Breast epithelium (tissue), 4 donors: Measurements from ENCODE around the gene MESD. TPM values are rescaled to one million over a fixed set of nuclear protein-coding genes. Genes with fewer than 3 reads are reported as not detected.
A peak's percentile ranks its signal among the peaks of the same experiment; 100 is the strongest.

Source experiments
- DNase-seq, 2 donors: peaks; one replicate each; pipeline ENCODE4 v3.0.0-alpha.2; 2019; ENCODE audit warnings: low spot score in 2 of 2
- H3K27ac ChIP-seq, 2 donors: fragments of 200-600 bp; sonication (generic) in 1 of 2; one replicate each; pipeline ENCODE4 v1.5.1; 2016 to 2019; ENCODE audit warnings: mild to moderate bottlenecking in 1 of 2
- H3K27me3 ChIP-seq, 2 donors: fragments of 200-600 bp; sonication (generic) in 1 of 2; one replicate each; pipeline versions ENCODE4 v1.5.1 to v1.6.0; 2017 to 2019; ENCODE audit warnings: control low read depth in 1 of 2, mild to moderate bottlenecking in 1 of 2
- H3K36me3 ChIP-seq: fragments of 200-600 bp; one replicate; pipeline ENCODE4 v1.5.1; 2019
- H3K4me1 ChIP-seq, 2 donors: fragments of 200-600 bp; sonication (generic); one replicate each; pipeline ENCODE4 v1.5.1; 2016 to 2019; ENCODE audit warnings: control low read depth in 1 of 2
- H3K4me3 ChIP-seq, 3 donors: fragments of 200-600 bp; sonication (generic); 1 replicate in 2 of 3; 2 replicates in 1 of 3; pipeline ENCODE4 v1.5.1; 2016 to 2019; ENCODE audit warnings: mild to moderate bottlenecking in 3 of 3, moderate library complexity in 2 of 3
- H3K9me3 ChIP-seq, 2 donors: fragments of 200-600 bp; sonication (generic) in 1 of 2; one replicate each; pipeline ENCODE4 v1.5.1; 2016 to 2019; ENCODE audit warnings: control low read depth in 1 of 2
- POLR2A ChIP-seq: fragments of 450-650 bp; IDR thresholded peaks from one replicate; pipeline ENCODE4 v1.6.1; 2016; ENCODE audit warnings: antibody characterized with exemption, mild to moderate bottlenecking, moderate library complexity
- POLR2AphosphoS5 ChIP-seq, 3 donors: sonication (generic); formaldehyde crosslinking; IDR thresholded peaks; one replicate each; pipeline ENCODE4 v1.6.1; 2017; ENCODE audit warnings: antibody characterized with exemption in 3 of 3
- intact Hi-C: fragments of 100-400 bp; cut with DNase I; formaldehyde crosslinking; loops from one replicate; pipeline ENCODE4 v1.15.1; 2023; ENCODE audit warnings: low total_unique reads
- total RNA-seq, 3 donors: library from RNA; depleted of rRNA; stranded (reverse); fragments of >200 nt; gene quantifications; one replicate each; pipeline ENCODE4 v1.1.0, GENCODE V29; 2016
- TF ChIP-seq, protein P1 (sequence below), 3 donors: fragments of 450-650 bp; IDR thresholded peaks; one replicate each; pipeline ENCODE4 v1.5.1; 2016 to 2017; ENCODE audit warnings: antibody characterized with exemption in 3 of 3, mild to moderate bottlenecking in 3 of 3, moderate library complexity in 3 of 3

The MESD gene
- total RNA-seq, 3 donors from 2014 or later, result 17.1 to 32.9 (median 27.2) TPM

DNA sequence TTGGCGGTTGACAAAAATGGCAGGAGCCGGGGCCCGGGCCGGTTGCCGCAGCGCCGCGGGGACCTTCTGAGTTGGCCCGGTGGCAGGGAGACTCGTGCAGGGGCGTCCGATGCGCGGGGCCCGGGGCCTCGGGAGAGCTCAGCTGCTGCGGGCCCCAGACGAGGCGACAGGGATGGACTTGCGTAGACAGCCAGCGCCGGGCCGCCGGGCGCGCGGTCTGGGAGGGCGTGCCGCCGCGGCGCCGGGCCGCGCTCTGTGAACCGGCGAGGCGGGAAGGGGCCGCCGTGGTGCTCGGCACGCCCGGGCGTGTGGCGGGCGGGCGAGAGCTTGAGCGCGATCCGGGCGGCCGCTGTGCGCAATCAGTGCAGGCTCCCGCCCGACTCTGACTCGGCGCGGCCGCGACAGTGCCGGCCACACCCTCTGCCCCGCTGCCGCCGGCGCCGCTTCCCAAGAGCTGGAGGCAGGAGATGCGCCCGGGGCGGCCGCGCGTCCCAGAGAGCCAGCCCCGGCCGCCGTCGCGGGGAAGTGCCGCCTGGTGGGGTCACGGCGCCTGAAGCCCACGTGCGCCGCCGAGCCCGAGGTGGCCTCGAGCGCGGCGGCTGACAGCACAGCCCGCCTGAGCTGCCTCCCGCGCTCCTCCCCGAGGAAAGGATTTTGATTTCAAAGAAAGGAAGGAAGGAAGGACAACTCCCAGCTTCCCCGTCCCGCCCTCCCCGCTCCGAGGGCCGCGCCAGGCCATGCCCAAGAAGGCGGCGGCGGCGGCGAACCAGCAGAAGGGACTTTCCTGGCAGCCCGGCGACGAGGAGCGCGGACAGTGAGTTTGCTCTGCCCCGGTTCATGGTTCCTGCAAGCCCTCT is 11.8 kb upstream of the MESD start:
- Histone ChIP-seq H3K4me1 (no peaks in the 10 kb centered on the region), H3K27ac (peak overlapping the region; percentile 91 to 98), H3K36me3 (no peaks in the 10 kb centered on the region), H3K4me3 (peak overlapping the region; percentile 79 to 88 (median 83)), H3K27me3 (no peaks in the 10 kb centered on the region), H3K9me3 (no peaks in the 10 kb centered on the region)
- DNase-seq, result peak; percentile 42 to 58
- intact Hi-C loops, result no loop called here
- TF ChIP-seq, protein P1, sequence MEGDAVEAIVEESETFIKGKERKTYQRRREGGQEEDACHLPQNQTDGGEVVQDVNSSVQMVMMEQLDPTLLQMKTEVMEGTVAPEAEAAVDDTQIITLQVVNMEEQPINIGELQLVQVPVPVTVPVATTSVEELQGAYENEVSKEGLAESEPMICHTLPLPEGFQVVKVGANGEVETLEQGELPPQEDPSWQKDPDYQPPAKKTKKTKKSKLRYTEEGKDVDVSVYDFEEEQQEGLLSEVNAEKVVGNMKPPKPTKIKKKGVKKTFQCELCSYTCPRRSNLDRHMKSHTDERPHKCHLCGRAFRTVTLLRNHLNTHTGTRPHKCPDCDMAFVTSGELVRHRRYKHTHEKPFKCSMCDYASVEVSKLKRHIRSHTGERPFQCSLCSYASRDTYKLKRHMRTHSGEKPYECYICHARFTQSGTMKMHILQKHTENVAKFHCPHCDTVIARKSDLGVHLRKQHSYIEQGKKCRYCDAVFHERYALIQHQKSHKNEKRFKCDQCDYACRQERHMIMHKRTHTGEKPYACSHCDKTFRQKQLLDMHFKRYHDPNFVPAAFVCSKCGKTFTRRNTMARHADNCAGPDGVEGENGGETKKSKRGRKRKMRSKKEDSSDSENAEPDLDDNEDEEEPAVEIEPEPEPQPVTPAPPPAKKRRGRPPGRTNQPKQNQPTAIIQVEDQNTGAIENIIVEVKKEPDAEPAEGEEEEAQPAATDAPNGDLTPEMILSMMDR (IDR thresholded peaks at IDR 0.05), result no peak
- TF ChIP-seq POLR2A (no peak), POLR2AphosphoS5 (IDR thresholded peaks at IDR 0.05) (peak in 2 of 3 donors; percentile 24 to 25)

DNA sequence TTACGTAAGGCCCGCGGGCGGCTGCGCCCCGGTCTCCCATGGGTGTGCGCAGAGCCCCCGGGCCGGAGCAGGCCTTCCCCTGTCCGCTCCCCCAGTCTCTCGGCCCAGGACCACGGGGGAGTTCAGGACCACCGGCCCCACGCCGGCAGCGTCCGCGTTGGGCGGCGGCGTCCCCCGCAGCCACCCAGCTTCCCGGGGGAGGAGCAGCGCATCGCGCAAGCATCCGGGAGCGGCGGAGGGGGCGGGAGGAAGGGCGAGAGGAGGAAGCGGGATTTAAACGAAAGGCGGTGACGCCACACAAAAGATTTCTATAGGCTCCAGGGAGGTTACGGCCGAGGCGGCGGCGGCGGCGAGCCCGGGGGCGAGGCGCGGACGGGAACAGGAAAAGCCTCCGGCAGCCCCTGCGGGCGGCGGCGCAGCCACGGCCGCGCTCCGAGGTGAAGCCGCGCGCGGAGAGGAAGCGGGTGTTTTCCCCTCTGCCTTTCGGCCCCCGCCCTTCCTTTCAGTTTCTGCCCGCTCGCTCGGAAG is 11.1 kb upstream of the MESD start, which contains the start of gene TLNRD1:
TSS of gene TLNRD1 (plus strand) at position 300 of the 528 bp plus-strand sequence. CDS start 1,349 bp downstream, outside the sequence.
- H3K36me3 ChIP-seq, result no peaks in the 10 kb centered on the region
- H3K4me3 ChIP-seq, result peak within 1 kb of the TSS; percentile 79 to 88 (median 83)
- intact Hi-C loops, result no loop called here
- no peaks in the 10 kb centered on the region for H3K4me1 ChIP-seq
- H3K27me3 ChIP-seq, result no peaks in the 10 kb centered on the region
- peak; percentile 78 to 83 for DNase-seq
- TF ChIP-seq, protein P1 (IDR thresholded peaks at IDR 0.05), result no peak
- TF ChIP-seq POLR2AphosphoS5 (IDR thresholded peaks at IDR 0.05) (peak; percentile 84 to 95 (median 94)), POLR2A (peak; percentile 84)
- no peaks in the 10 kb centered on the region for H3K9me3 ChIP-seq
- H3K27ac ChIP-seq, result peak within 1 kb of the TSS; percentile 91 to 98

DNA sequence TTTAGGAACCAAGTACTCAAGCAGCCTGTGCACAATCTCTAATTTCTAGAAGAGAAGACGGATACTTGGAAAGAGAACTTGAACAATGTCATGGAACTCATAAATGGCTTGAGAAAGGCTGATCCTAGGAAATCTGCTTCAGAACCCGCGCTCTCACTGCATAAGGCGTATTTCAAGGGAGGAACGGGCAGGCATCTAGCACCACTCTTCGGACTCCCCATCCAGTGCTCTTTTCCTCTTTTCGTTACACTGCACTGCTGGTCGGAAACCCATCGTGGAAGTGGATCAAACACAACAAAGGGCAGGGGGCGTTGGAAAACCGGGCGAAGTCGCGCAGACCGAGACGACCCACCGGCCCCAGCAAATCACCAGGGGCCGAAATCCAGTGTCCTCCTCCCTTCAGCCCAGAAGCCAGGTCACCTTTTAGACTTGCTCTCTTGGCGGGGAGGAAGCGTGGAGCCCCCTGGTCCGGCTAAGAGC is 10.6 kb upstream of the MESD start:
- DNase-seq, result no peak
- Histone ChIP-seq H3K27me3 (no peaks in the 10 kb centered on the region), H3K9me3 (no peaks in the 10 kb centered on the region), H3K36me3 (no peaks in the 10 kb centered on the region), H3K27ac (peak overlapping the region; percentile 91 to 98), H3K4me1 (no peaks in the 10 kb centered on the region), H3K4me3 (peak overlapping the region; percentile 79 to 88 (median 83))
- no peak for TF ChIP-seq POLR2A
- TF ChIP-seq, protein P1 (IDR thresholded peaks at IDR 0.05), result no peak
- no peak for TF ChIP-seq POLR2AphosphoS5 (IDR thresholded peaks at IDR 0.05)
- intact Hi-C loops, result no loop called here

DNA sequence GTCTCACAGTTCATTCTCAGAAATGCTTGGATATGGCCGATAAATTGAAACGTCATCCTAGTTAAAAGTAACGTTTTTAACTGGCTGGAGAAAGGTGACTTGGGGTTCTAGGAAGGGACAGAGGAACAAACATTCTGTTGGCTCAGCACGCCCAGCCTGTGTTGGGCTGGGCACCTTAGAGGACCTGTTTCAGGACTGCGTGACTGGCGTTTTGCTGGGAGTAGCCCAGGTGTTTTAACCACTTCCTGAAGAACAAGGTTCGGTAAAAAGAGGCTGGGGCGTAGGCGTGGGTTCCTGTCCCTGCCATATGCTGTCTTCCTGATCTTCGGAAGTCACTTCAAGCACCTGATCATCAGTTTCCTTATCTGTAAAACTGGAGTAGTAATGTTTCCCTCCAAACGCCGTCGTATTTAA is 10.0 kb upstream of the MESD start:
- Histone ChIP-seq H3K4me1 (no peaks in the 10 kb centered on the region), H3K27me3 (no peaks in the 10 kb centered on the region), H3K9me3 (no peaks in the 10 kb centered on the region), H3K36me3 (no peaks in the 10 kb centered on the region), H3K4me3 (peak overlapping the region; percentile 79 to 88 (median 83)), H3K27ac (peak overlapping the region; percentile 91 to 98)
- intact Hi-C loops, result no loop called here
- no peak for TF ChIP-seq POLR2A
- TF ChIP-seq POLR2AphosphoS5 (IDR thresholded peaks at IDR 0.05), result no peak
- TF ChIP-seq, protein P1 (IDR thresholded peaks at IDR 0.05), result no peak
- peak in 1 of 2 donors; percentile 60 for DNase-seq

DNA sequence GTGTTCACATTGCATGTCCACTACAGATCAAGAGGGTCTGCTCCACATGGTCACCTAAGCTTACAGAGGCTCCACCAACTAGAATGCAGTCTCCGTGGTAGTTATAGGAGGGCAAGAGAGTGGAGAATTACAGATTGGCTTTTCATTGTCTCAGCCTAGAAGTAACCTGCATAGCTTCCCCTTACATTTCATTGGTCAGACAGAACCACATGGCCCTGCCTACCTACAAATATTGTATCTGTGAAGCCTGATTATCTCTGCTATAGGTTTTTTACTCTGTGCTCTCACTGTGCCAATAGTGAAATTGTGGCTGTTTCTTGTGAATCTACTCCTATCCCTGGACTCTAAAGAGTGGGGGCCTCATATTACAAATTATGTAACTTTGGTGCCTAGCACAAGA is 8.6 kb upstream of the MESD start:
- Histone ChIP-seq H3K36me3 (no peaks in the 10 kb centered on the region), H3K4me1 (no peaks in the 10 kb centered on the region), H3K4me3 (no peak overlapping the region), H3K9me3 (no peaks in the 10 kb centered on the region), H3K27me3 (no peaks in the 10 kb centered on the region), H3K27ac (peak overlapping the region in 1 of 2 donors; percentile 23)
- intact Hi-C loops, result no loop called here
- TF ChIP-seq POLR2AphosphoS5 (IDR thresholded peaks at IDR 0.05) (no peak), POLR2A (no peak)
- TF ChIP-seq, protein P1 (IDR thresholded peaks at IDR 0.05), result no peak
- DNase-seq, result no peak
